KMS-11 (cell line): Measurements from ENCODE around the gene LIF.

Experiments
- H2AFZ ChIP-seq: fragments of 200-600 bp; sonication (generic); 2 replicates; pipeline ENCODE4 v1.6.1; 2016; ENCODE audit warnings: antibody characterized with exemption, mixed run types, low read depth
- H3K27ac ChIP-seq: fragments of 200-600 bp; sonication (generic); 2 replicates; pipeline ENCODE4 v1.6.1; 2016; ENCODE audit warnings: mild to moderate bottlenecking, mixed run types
- H3K27me3 ChIP-seq: fragments of 200-600 bp; sonication (generic); 2 replicates; pipeline ENCODE4 v1.6.1; 2017; ENCODE audit warnings: mild to moderate bottlenecking, low read depth, mixed run types, moderate library complexity; ENCODE audit not compliant: insufficient read depth
- H3K36me3 ChIP-seq: fragments of 200-600 bp; sonication (generic); 2 replicates; pipeline ENCODE4 v1.6.1; 2017; ENCODE audit warnings: mild to moderate bottlenecking, mixed run types; ENCODE audit not compliant: insufficient read depth
- H3K4me1 ChIP-seq: fragments of 200-600 bp; sonication (generic); 2 replicates; pipeline ENCODE4 v1.6.1; 2016; ENCODE audit warnings: mild to moderate bottlenecking, low read depth, mixed run types; ENCODE audit not compliant: poor library complexity, severe bottlenecking
- H3K4me2 ChIP-seq: fragments of 200-600 bp; sonication (generic); 2 replicates; pipeline ENCODE4 v1.7.0; 2016; ENCODE audit warnings: mild to moderate bottlenecking, mixed run types
- H3K4me3 ChIP-seq: fragments of 200-600 bp; sonication (generic); IDR thresholded peaks from 2 replicates; pipeline ENCODE4 v1.6.1; 2017; ENCODE audit warnings: low read depth, low read length, mixed read lengths; ENCODE audit not compliant: insufficient read depth
- H3K79me2 ChIP-seq: fragments of 200-600 bp; sonication (generic); 2 replicates; pipeline ENCODE4 v1.6.1; 2016; ENCODE audit warnings: low read depth, mixed run types; ENCODE audit not compliant: insufficient read depth
- H3K9ac ChIP-seq: fragments of 200-600 bp; sonication (generic); 2 replicates; pipeline ENCODE4 v1.6.1; 2016; ENCODE audit warnings: mild to moderate bottlenecking, mixed run types
- H4K20me1 ChIP-seq: fragments of 200-600 bp; sonication (generic); 2 replicates; pipeline ENCODE4 v1.6.1; 2016; ENCODE audit warnings: mild to moderate bottlenecking, mixed run types; ENCODE audit not compliant: insufficient read depth
- TF ChIP-seq, protein P1 (sequence below): fragments of 200-600 bp; sonication (generic); conservative IDR thresholded peaks from 2 replicates; pipeline ENCODE4 v1.6.1; 2017; ENCODE audit warnings: low read depth, mild to moderate bottlenecking, antibody characterized with exemption, low read length, moderate library complexity, mixed read lengths

The LIF gene

DNA sequence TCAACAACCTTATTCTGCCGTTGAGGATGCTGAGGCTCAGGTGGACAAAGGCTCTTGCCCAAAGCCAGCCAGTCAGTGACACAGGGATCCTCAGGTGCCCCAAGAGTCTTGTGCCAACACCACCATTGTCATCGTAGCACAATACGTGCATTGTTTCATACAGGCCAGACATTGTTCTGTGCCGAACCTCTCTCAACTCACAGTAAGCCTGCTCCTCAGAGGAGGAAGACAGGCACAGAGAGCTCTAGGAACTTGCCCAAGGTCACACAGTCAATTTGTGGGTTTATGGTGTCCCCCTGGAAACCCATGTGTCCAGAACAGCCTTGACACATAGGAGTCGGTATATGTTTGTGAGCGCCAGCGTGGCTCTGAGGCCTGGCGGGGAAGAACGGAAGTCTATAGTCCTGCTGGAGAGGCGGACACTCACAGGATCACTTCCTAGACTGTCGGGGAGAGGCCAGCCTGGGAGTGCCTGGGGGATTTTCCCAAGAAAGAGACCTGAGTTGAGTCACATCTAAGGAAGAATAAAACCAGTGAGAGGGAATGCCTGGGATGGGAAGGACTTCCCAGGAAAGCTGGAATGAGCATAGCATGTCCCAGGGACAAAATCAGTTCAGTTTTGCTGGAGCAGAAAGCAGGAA is 20.2 kb downstream of the LIF start:
- Histone ChIP-seq H3K4me2 (no peak overlapping the region), H3K79me2 (no peaks in the 10 kb centered on the region), H2AFZ (no peak overlapping the region), H3K4me3 (no peak overlapping the region), H4K20me1 (no peaks in the 10 kb centered on the region), H3K4me1 (peaks cover 14% of the 10 kb centered on the region), H3K9ac (no peak overlapping the region), H3K27ac (no peak overlapping the region), H3K36me3 (no peaks in the 10 kb centered on the region), H3K27me3 (peaks cover 20% of the 10 kb centered on the region; the same call in 1 of the 2 replicates)
- TF ChIP-seq, protein P1, sequence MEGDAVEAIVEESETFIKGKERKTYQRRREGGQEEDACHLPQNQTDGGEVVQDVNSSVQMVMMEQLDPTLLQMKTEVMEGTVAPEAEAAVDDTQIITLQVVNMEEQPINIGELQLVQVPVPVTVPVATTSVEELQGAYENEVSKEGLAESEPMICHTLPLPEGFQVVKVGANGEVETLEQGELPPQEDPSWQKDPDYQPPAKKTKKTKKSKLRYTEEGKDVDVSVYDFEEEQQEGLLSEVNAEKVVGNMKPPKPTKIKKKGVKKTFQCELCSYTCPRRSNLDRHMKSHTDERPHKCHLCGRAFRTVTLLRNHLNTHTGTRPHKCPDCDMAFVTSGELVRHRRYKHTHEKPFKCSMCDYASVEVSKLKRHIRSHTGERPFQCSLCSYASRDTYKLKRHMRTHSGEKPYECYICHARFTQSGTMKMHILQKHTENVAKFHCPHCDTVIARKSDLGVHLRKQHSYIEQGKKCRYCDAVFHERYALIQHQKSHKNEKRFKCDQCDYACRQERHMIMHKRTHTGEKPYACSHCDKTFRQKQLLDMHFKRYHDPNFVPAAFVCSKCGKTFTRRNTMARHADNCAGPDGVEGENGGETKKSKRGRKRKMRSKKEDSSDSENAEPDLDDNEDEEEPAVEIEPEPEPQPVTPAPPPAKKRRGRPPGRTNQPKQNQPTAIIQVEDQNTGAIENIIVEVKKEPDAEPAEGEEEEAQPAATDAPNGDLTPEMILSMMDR = no peak

- no peak overlapping the region for H2AFZ ChIP-seq
- H3K9ac ChIP-seq = no peak overlapping the region
- H3K4me1 ChIP-seq = peaks cover 24% of the 10 kb centered on the region
These were observed 21.2 kb downstream of the LIF start for GRCh38 chr22:30225220-30225927.

GRCh38 chr22:30224161-30224857 is 22.2 kb downstream of the LIF start:
- Histone ChIP-seq H3K79me2 (no peaks in the 10 kb centered on the region), H3K4me2 (no peak overlapping the region), H4K20me1 (no peaks in the 10 kb centered on the region), H3K27ac (no peak overlapping the region), H3K9ac (no peak overlapping the region), H3K4me3 (no peak overlapping the region), H3K27me3 (peaks cover 19% of the 10 kb centered on the region; the same call in 1 of the 2 replicates), H3K4me1 (peaks cover 26% of the 10 kb centered on the region), H2AFZ (no peak overlapping the region), H3K36me3 (no peaks in the 10 kb centered on the region)
- TF ChIP-seq, protein P1 = no peak

More at GRCh38 chr22:30225220-30225927, 21.2 kb downstream of the LIF start:
- Histone ChIP-seq H4K20me1 (no peaks in the 10 kb centered on the region), H3K4me3 (no peak overlapping the region), H3K27me3 (peaks cover 17% of the 10 kb centered on the region; the same call in 1 of the 2 replicates), H3K36me3 (no peaks in the 10 kb centered on the region), H3K79me2 (no peaks in the 10 kb centered on the region), H3K27ac (no peak overlapping the region), H3K4me2 (no peak overlapping the region)
- TF ChIP-seq, protein P1 = no peak

DNA sequence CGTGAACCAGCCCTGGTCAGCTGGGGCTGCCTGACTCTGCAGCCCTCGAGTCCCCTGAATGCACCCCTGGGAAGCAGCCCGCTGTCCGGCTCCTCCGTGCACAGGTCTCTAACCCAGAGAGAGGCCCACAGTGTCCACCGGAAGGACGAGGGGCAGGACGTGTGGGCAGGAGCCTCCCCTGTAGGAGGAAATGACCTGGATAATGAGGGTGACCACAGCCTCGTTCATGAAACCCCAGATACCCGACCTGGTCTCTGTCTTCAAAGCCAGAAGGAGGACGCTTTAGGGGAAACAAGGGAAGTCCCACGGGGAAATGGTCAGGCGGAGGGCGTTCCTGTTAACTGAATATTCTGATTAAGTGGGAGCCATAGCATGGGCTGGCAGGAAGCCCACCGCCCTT is 23.3 kb downstream of the LIF start:
- TF ChIP-seq, protein P1 = no peak
- Histone ChIP-seq H3K4me1 (peaks cover 26% of the 10 kb centered on the region), H3K4me3 (no peak overlapping the region), H3K36me3 (no peaks in the 10 kb centered on the region), H2AFZ (no peak overlapping the region), H3K27me3 (peaks cover 19% of the 10 kb centered on the region; the same call in 1 of the 2 replicates), H3K9ac (no peak overlapping the region), H3K4me2 (no peak overlapping the region), H4K20me1 (no peaks in the 10 kb centered on the region), H3K79me2 (no peaks in the 10 kb centered on the region), H3K27ac (no peak overlapping the region)
